Natural killer cell treated with Interleukin-12 subunit alpha and Interleukin-12 subunit beta and Interleukin-15 and Interleukin-18, amount 100 ng/mL, for 72 hours (primary cell): ENCODE data around the gene PYURF. TPM values are rescaled to one million over a fixed set of nuclear protein-coding genes. Genes with fewer than 3 reads are reported as not detected.

Experiments used
- ATAC-seq, 2 donors: fragments of 150-1000 bp; cut with Tn5 transposase in 1 of 2; sonication (Bioruptor Pico), chemical (Tn5 transposase) in 1 of 2; 2 replicates each; pipeline ENCODE4 v1.10.0; 2021
- DNase-seq: peaks from one replicate; pipeline ENCODE4 v3.0.0; 2022; ENCODE audit warnings: low spot score
- H3K27ac Mint-ChIP-seq, 2 donors: 1 replicate in 1 of 2; 2 replicates in 1 of 2; pipeline ENCODE4 v1.8.0; 2022; ENCODE audit warnings: mixed read lengths in 2 of 2, mild to moderate bottlenecking in 1 of 2, moderate library complexity in 1 of 2
- H3K27me3 Mint-ChIP-seq, 2 donors: 1 replicate in 1 of 2; 2 replicates in 1 of 2; pipeline ENCODE4 v1.8.0; 2022; ENCODE audit warnings: mixed read lengths in 2 of 2
- H3K36me3 Mint-ChIP-seq: one replicate; pipeline ENCODE4 v1.8.0; 2022; ENCODE audit warnings: mixed read lengths
- H3K4me1 Mint-ChIP-seq, 2 donors: 1 replicate in 1 of 2; 2 replicates in 1 of 2; pipeline ENCODE4 v1.8.0; 2022; ENCODE audit warnings: low read depth in 2 of 2, mixed read lengths in 2 of 2, mild to moderate bottlenecking in 1 of 2
- H3K4me3 Mint-ChIP-seq: one replicate; pipeline ENCODE4 v1.8.0; 2022; ENCODE audit warnings: mixed read lengths
- H3K9me3 Mint-ChIP-seq: 2 replicates; pipeline ENCODE4 v1.8.0; 2022; ENCODE audit warnings: mixed read lengths
- total RNA-seq, 2 donors: library from RNA; stranded (reverse); gene quantifications; one replicate each; pipeline ENCODE4 v1.2.3, GENCODE V29; 2022

The PYURF gene
- total RNA-seq, 2 donors from 2014 or later: 31.3 to 46.3 TPM

DNA sequence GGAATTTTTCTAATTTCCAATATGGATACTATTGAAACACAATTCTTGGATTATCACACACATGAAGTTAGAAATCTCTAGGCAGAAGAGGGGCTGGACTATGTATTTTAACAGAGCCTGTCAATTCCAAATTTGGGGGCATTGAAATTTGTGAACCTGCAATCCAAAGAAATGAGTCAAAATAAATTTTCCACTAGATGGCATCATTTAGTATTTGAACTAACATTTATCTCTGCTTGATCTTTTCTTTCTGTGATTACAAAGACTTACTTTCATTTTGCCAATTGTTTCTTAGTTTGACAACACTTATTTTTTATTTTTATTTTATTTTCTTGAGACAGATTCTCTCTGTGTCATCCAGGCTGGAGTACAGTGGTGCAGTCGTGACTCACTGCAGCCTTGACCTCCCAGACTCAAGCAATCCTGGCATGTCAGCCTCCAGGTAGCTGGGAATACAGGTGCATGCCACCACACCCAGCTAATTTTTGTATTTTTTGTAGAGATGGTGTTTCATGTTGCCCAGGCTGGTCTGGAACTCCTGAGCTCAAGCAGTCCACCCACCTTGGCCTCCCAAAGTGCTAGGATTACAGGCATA lies 2.7 kb upstream of the PYURF start:
- H3K4me1 Mint-ChIP-seq: peaks cover 13 to 36% of the 10 kb centered on the region in 2 donors
- no peak overlapping the region for H3K27ac Mint-ChIP-seq
- no peak for ATAC-seq

DNA sequence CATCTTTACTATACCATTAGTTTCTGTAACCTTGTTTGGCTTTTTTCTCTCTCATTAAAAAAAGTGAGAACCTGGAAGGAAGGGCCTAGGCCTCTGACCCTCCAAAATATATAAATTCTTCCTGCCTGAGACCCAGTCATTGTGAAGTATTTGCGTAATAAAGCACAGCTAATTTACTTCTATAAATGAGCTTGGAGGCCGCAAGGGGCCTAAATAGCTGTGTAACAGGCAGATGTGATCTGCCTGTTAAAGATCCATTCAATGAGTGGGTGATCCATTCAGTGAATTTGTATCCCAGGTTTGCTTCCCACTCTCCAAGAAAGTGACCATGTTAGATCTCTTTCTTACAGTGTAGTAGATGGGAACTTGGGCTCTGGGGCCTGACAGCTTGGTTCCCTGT lies 595 bp upstream of the PYURF start:
- peak overlapping the region; percentile 66 to 81 for H3K27ac Mint-ChIP-seq

More for the DNA sequence above, 2.7 kb upstream of the PYURF start:
- H3K36me3 Mint-ChIP-seq: peaks cover 10% of the 10 kb centered on the region
- no peak for DNase-seq
- H3K9me3 Mint-ChIP-seq: no peaks in the 10 kb centered on the region
- no peaks in the 10 kb centered on the region for H3K27me3 Mint-ChIP-seq
- H3K4me3 Mint-ChIP-seq: no peak overlapping the region

DNA sequence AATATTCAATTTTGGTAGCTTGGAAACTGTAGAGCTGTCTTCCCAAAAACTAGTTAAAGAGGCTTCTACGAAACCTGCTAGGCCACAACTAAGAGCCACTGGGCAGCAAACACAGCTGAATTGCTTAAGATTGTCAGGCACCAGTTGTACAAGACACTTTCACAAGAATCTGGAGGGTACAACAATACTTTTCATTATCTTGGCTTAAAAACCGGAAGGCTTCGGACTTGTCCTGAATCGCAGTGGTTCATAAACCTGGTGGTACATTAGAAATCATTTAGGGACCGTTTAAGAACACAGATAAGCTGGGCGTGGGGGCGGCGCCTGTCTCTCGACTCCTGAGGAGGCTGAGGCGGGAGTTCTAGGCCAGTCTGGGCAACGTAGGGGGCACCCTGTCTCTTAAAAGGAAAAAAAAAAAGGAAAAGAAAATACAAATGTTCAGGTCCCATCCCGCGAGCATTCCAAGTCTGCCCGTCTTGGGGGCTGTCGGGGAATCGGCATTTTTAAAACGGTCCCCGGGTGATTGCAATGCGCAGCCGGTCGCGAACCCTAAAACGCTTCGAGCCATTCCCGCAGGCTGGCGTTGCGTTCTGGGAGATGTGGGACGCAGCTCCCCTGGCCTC lies 763 bp downstream of the PYURF start:
- DNase-seq: no peak
- peaks cover 16% of the 10 kb centered on the region for H3K36me3 Mint-ChIP-seq
- H3K27ac Mint-ChIP-seq: peak overlapping the region; percentile 81 to 91
- peak overlapping the region; percentile 95 for H3K4me3 Mint-ChIP-seq
- H3K4me1 Mint-ChIP-seq: peaks cover 13 to 32% of the 10 kb centered on the region in 2 donors
- peak in 1 of 2 donors; percentile 43 for ATAC-seq
- H3K27me3 Mint-ChIP-seq: no peaks in the 10 kb centered on the region
- no peaks in the 10 kb centered on the region for H3K9me3 Mint-ChIP-seq

More for the DNA sequence above, 595 bp upstream of the PYURF start:
- DNase-seq (no peak), ATAC-seq (no peak)
- H3K4me3 Mint-ChIP-seq: peak overlapping the region; percentile 95
- H3K27me3 Mint-ChIP-seq: no peaks in the 10 kb centered on the region
- H3K36me3 Mint-ChIP-seq: peaks cover 16% of the 10 kb centered on the region
- H3K4me1 Mint-ChIP-seq: peaks cover 13 to 36% of the 10 kb centered on the region in 2 donors
- H3K9me3 Mint-ChIP-seq: no peaks in the 10 kb centered on the region

DNA sequence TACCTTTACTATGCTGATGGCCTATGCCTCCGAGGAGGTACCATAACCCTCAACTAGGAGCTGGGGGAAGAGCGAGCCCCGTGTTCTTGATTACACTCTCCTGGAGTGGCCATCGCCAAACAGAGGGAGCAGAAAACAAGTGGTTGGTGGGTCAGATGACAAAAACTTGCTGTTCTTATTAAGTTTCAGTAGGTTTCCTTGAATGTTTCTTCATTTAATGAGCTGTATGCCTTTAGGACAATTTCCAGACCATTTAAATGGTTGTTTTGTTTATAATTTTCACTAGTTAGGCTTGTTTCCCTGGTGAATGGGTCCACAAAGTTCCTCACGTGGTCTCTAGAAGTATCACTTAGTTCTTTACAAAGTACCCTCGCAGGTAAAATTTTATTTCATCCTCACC lies 4.7 kb downstream of the PYURF start:
- Mint-ChIP-seq H3K4me3 (no peak overlapping the region), H3K27ac (no peak overlapping the region), H3K36me3 (peaks cover 16% of the 10 kb centered on the region), H3K4me1 (peaks cover 10 to 12% of the 10 kb centered on the region in 2 donors), H3K27me3 (no peaks in the 10 kb centered on the region), H3K9me3 (no peaks in the 10 kb centered on the region)
- DNase-seq (no peak), ATAC-seq (no peak)

DNA sequence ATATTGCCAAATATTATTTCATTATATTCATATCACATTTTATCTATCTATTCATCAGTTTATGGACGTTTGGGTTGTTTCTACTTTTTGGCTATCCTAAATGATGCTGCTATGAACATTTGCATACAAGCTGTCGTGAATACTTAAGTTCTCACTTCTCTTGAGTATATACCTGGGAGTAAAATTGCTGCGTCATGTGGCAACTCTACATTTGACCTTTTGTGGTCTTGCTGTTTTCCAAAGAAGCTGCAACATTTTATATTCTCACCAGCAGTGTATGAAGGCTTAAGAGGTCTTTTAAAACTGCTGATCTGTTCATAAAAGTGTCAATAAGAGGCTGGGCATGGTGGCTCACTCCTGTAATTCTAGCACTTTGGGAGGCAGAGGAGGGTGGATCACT lies 5.8 kb downstream of the PYURF start:
- Mint-ChIP-seq H3K4me3 (no peak overlapping the region), H3K27ac (no peak overlapping the region), H3K27me3 (peaks cover 0 to 4% of the 10 kb centered on the region in 2 donors), H3K9me3 (no peaks in the 10 kb centered on the region), H3K4me1 (peaks cover 9 to 10% of the 10 kb centered on the region in 2 donors), H3K36me3 (peaks cover 15% of the 10 kb centered on the region)
- no peak for ATAC-seq
- no peak for DNase-seq

DNA sequence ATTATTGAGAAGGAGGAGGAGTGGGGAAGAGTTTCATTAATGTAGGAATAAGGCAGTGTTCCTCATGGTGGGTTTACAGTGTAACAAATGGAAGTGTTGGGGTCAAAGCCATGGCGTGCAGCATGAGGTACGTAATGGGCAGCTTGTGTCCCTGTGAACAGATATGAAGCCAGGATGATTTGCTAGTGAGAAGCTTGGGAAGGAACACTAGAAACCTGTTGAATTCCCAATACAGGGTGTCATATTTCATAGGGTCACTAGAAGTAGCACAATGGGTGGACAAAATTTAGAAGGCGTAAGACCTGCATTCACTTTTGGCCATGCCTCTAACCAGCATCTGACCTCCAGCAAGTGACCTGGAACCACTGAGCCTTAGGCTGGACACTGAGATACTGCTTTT lies 6.8 kb downstream of the PYURF start:
- H3K27ac Mint-ChIP-seq: no peak overlapping the region
- H3K4me3 Mint-ChIP-seq: no peak overlapping the region
- H3K4me1 Mint-ChIP-seq: peaks cover 0 to under 1% of the 10 kb centered on the region in 2 donors
- peaks cover 8% of the 10 kb centered on the region for H3K36me3 Mint-ChIP-seq
- no peak for DNase-seq
- no peaks in the 10 kb centered on the region for H3K9me3 Mint-ChIP-seq
- H3K27me3 Mint-ChIP-seq: peaks cover 0 to 6% of the 10 kb centered on the region in 2 donors
- no peak for ATAC-seq

DNA sequence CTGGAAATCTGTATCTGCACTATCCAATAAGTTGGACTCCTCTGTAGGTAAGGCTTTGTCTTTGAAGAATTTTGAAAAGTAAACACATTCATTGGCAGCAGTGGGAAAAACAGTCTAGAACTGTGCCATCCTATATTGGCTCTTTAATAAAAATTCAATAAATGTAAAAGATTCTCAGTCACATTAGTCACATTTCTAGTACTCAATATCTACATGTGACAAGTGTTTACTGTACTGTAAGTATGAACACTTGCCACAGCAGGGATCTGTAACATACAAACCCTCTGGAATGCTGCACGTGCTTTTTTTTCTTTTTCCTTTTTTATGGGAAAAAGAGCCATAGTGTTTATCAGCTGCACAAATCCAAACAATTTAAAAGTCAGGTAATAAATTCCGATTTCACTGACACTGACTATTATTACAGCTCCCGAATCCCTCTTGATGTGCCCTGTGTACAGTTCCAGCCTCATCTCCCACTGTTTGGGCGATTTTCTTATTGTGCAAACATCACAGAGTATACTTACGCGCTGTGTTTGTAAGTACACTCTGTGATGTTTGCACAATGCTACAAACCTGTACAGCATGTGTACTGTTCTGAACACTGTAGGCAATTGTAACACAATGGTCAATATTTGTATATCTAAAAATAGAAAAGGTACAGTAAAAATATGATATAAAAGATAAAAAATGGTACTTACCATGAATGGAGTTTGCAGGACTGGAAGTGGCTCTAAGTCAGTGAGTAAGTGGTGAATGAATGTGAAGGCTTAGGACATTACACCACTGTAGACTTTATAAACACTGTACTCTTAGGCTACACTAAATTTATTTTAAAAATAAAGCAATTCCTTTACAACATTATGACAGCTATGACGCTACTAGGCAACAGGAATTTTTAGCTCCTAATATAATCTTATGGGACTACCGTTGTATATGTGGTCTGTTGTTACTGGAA lies 8.7 kb downstream of the PYURF start:
- Mint-ChIP-seq H3K4me1 (no peaks in the 10 kb centered on the region), H3K27me3 (peaks cover 0 to 9% of the 10 kb centered on the region in 2 donors), H3K9me3 (no peaks in the 10 kb centered on the region), H3K4me3 (no peak overlapping the region), H3K36me3 (no peaks in the 10 kb centered on the region), H3K27ac (no peak overlapping the region)
- ATAC-seq: no peak
- no peak for DNase-seq

DNA sequence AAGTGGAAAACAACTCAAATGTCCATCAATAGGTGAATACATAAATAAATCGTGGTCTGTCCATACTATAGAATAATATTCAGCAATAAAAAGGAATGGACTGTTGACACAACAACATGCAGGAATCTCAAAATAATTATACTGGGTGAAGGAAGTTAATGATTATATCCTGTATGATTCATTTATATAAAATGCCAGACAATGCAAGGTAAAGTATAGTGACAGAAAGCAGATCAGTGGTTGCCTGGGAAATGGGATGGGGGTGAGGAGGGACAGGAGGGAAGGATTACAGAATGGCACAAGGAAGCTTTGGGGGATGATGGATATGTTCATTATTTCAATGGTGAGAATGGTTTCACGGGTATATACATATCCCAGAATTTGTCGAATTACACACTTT lies 12.3 kb downstream of the PYURF start:
- H3K9me3 Mint-ChIP-seq: no peaks in the 10 kb centered on the region
- H3K27me3 Mint-ChIP-seq: peaks cover 0 to 9% of the 10 kb centered on the region in 2 donors
- H3K36me3 Mint-ChIP-seq: no peaks in the 10 kb centered on the region
- H3K4me1 Mint-ChIP-seq: no peaks in the 10 kb centered on the region
- DNase-seq (no peak), ATAC-seq (no peak)
- no peak overlapping the region for H3K4me3 Mint-ChIP-seq
- H3K27ac Mint-ChIP-seq: no peak overlapping the region

DNA sequence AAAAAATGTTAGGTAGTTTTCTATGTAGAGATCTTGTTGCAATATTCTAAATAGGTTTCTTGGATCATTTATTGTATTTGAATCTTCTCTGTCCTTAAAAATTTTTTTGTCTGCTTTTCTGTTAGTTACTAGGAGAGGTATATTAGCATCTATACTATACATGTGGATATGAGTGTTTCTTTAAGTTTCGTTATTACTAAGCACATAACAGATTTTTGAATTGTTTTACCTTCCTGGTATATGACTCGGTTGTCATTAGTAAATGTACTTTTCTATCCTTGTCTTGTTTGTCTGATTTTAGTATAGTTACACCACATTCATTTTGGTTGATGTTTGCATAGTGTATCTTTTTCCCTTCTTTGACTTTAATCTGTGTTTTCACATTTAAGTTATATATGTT lies 20.2 kb downstream of the PYURF start:
- ATAC-seq (no peak), DNase-seq (no peak)
- no peak overlapping the region for H3K27ac Mint-ChIP-seq
- H3K9me3 Mint-ChIP-seq: no peaks in the 10 kb centered on the region
- H3K4me1 Mint-ChIP-seq: no peaks in the 10 kb centered on the region
- H3K36me3 Mint-ChIP-seq: peaks cover 5% of the 10 kb centered on the region
- no peaks in the 10 kb centered on the region for H3K27me3 Mint-ChIP-seq
- H3K4me3 Mint-ChIP-seq: no peak overlapping the region

DNA sequence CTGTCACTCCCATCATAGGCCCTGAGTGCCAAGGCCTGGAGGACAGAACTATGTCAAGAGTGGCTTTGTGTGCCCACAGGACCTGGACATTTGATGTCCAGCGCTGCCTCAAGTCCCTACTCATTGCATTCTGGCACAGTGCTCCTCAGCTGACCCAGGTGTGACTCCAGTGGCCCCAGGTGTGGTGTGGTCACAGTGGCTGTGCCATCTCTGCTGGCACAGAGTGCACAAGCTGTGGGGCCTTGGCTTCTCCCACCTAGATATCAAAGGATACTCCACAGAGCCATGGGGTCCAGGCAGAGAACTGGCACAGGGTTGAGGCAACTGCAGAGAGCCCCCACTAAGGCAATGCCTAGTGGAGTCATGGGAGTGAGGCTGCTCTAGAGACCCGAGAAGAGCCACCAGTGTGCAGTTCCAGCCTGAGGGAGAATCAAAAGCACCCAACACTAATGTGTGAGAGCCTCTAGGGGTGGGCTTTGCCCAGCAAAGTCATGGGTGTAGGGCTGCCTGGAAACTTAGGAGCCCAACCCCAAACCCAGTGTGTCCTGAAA lies 25.6 kb downstream of the PYURF start:
- peaks cover 5% of the 10 kb centered on the region for H3K36me3 Mint-ChIP-seq
- no peak for DNase-seq
- H3K27ac Mint-ChIP-seq: no peak overlapping the region
- H3K4me3 Mint-ChIP-seq: no peak overlapping the region
- no peaks in the 10 kb centered on the region for H3K9me3 Mint-ChIP-seq
- no peaks in the 10 kb centered on the region for H3K4me1 Mint-ChIP-seq
- H3K27me3 Mint-ChIP-seq: no peaks in the 10 kb centered on the region
- ATAC-seq: peak in 1 of 2 donors; percentile 55

DNA sequence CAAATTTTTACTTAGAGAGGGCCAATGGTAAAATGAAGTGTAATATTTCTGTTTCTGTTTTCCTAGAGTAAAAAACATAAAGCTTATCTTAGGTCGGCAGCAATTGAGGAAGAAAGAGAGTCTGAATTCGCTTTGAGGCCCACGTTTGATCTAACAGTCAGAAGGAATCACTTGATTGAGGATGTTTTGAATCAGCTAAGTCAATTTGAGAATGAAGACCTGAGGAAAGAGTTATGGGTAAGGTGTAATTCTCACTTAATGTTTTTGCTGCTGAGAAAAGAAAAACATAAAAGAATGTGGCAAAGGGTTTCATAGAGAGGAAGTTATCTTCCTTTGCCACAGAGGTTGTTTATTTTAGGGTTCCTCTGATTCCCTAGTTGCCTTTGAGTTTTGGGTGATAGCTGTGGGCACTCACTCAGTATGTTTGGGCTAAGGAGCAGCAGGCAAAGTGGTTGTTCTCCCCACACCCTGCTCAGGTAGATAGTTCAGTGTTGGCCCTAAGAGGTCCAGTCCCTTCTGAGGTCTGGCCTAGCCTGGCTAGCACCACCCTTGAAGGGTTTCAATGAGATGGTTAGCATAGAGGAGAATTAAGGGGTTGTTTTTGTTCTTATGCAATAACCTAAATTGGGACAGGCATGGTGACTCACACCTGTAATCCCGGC lies 34.3 kb downstream of the PYURF start:
- ATAC-seq: no peak
- no peak for DNase-seq
- peak overlapping the region; percentile 7 to 33 for H3K27ac Mint-ChIP-seq
- H3K9me3 Mint-ChIP-seq: no peaks in the 10 kb centered on the region
- H3K36me3 Mint-ChIP-seq: peaks cover 9% of the 10 kb centered on the region
- no peak overlapping the region for H3K4me3 Mint-ChIP-seq
- H3K27me3 Mint-ChIP-seq: no peaks in the 10 kb centered on the region
- peaks cover 7 to 11% of the 10 kb centered on the region in 2 donors for H3K4me1 Mint-ChIP-seq

DNA sequence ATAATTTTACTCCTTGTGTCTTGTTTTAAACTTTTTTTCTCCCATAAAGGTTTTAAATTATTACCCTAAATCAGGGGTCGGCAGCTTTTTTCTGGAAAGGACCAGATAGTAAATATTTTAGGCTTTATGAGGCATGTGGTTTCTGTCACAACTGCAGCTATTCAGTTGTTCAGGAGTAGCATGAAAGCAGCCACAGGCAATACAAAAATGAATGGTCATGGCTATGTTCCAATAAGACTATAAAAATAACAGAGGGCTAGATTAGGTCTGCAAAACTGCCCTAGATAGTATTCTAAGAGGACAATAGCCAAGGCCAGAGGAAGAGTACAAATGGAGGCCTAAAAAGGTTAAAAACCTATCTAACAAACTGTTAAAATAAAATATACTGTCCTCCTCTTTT lies 42.0 kb downstream of the PYURF start:
- ATAC-seq (no peak), DNase-seq (no peak)
- Mint-ChIP-seq H3K4me3 (no peak overlapping the region), H3K27ac (no peak overlapping the region), H3K27me3 (no peaks in the 10 kb centered on the region), H3K9me3 (no peaks in the 10 kb centered on the region), H3K36me3 (peaks cover 4% of the 10 kb centered on the region), H3K4me1 (no peaks in the 10 kb centered on the region)

DNA sequence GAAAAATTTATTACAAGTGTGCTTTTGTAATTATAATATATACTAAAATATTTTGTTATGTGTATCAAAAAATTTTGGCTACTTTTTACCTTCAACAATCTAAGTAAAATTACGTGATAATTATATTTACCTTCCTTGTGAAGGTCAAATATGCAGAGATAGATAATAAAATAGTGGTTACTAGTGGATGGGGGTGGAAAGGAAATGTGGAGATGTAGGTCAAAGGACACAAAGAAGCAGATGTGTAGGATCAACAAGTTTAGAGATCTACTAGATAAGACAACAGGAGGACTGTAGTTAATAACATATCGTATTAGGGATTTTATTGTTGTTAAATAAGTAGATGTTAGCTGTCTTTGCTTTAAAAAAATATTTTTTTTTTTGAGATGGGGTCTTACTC lies 45.3 kb downstream of the PYURF start:
- no peaks in the 10 kb centered on the region for H3K4me1 Mint-ChIP-seq
- H3K36me3 Mint-ChIP-seq: peaks cover 14% of the 10 kb centered on the region
- H3K9me3 Mint-ChIP-seq: no peaks in the 10 kb centered on the region
- no peaks in the 10 kb centered on the region for H3K27me3 Mint-ChIP-seq
- H3K27ac Mint-ChIP-seq: no peak overlapping the region
- ATAC-seq (no peak), DNase-seq (no peak)
- H3K4me3 Mint-ChIP-seq: no peak overlapping the region
